Measurements from ENCODE around the gene NUP62.
"Not testable (repeated sequence)": the region's sequence is repeated elsewhere in the genome, so short reads cannot be mapped to it uniquely, and the experiment has no call there.

NUP62 gene

DNA sequence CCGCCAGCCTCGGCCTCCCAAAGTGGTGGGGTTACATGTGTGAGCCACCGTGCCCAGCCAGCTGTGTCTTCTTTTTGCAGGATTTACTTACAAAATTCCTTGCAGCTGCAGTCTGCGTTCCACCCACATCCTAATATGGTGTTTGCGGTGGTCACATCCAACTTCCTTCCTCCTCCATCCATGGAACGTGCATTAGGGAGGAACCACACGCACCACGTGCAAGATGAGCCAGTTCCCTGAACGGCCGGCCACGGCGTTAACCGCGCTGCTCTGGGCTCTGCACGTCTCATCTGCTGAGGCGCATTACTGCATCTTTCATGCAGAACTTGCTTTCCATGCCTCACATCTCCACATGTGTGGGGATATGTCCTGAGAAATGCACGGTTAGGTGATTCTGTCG lies 44.7 kb upstream of the NUP62 start:
- TF ChIP-seq, protein P1, sequence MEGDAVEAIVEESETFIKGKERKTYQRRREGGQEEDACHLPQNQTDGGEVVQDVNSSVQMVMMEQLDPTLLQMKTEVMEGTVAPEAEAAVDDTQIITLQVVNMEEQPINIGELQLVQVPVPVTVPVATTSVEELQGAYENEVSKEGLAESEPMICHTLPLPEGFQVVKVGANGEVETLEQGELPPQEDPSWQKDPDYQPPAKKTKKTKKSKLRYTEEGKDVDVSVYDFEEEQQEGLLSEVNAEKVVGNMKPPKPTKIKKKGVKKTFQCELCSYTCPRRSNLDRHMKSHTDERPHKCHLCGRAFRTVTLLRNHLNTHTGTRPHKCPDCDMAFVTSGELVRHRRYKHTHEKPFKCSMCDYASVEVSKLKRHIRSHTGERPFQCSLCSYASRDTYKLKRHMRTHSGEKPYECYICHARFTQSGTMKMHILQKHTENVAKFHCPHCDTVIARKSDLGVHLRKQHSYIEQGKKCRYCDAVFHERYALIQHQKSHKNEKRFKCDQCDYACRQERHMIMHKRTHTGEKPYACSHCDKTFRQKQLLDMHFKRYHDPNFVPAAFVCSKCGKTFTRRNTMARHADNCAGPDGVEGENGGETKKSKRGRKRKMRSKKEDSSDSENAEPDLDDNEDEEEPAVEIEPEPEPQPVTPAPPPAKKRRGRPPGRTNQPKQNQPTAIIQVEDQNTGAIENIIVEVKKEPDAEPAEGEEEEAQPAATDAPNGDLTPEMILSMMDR (IDR thresholded peaks at IDR 0.05; ENCODE audit: low read depth, low read length), result no peak
- in situ Hi-C loops (cut with HindIII; ENCODE audit: low sequenced_read_pairs), result no loop called here
- DNase-seq (ENCODE audit: low read depth, low spot score), result no peak
- no peak overlapping the region for H3K4me3 ChIP-seq (ENCODE audit: low read depth, low read length)

DNA sequence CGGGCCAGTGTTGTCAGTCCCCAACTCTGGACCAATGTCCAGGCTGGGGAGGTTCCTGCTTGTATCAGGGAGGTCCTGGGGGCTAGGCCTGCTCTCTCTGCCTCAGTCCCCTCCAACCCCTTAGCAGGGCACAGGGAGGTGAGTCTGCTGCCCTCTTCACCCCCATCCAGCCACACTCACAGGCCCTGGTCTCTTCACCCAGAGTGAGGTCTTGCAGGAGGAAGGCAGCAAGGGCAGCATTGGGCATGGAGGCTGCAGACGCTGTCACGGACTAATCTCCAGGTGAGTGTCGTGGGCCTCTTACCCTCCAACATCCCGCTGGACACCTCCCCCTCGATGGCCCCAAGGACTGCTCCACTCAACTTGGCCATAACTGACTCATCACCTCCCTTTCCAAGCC lies 43.5 kb upstream of the NUP62 start:
- in situ Hi-C loops (cut with HindIII; ENCODE audit: low sequenced_read_pairs), result no loop called here
- TF ChIP-seq, protein P1 (IDR thresholded peaks at IDR 0.05; ENCODE audit: low read depth, low read length), result no peak
- DNase-seq (ENCODE audit: low read depth, low spot score), result no peak
- H3K4me3 ChIP-seq (ENCODE audit: low read depth, low read length), result no peak overlapping the region

- in situ Hi-C loops (cut with HindIII; ENCODE audit: low sequenced_read_pairs), result no loop called here
- no peak for DNase-seq (ENCODE audit: low read depth, low spot score)
- no peak overlapping the region for H3K4me3 ChIP-seq (ENCODE audit: low read depth, low read length)
- TF ChIP-seq, protein P1 (IDR thresholded peaks at IDR 0.05; ENCODE audit: low read depth, low read length), result no peak
Measured at GRCh38 chr19:49971991-49972411, 42.7 kb upstream of the NUP62 start.

DNA sequence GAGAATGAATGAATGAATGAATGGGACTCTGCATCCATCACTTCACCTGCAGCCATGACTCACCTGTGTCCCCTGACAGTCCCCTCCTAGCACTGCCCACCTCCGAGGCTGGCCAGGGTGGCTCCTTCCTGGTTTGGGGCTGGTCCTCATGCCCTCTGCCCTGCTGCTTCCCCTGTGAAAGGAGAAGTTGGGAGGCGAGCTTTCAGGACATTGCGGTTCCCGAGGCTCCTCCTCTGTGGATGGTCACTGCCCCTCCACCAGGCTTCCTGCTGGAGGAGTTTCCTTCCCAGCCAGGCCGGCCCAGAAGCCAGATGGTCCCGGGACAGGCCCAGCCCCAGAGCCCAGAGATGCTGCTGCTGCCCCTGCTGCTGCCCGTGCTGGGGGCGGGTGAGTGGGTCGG lies 40.1 kb upstream of the NUP62 start:
- H3K4me3 ChIP-seq (ENCODE audit: low read depth, low read length); in situ Hi-C loops (cut with HindIII; ENCODE audit: low sequenced_read_pairs); DNase-seq (ENCODE audit: low read depth, low spot score): not testable (repeated sequence)

GRCh38 chr19:49968279-49968922 lies 39.1 kb upstream of the NUP62 start:
- DNase-seq (ENCODE audit: low read depth, low spot score), result no peak
- TF ChIP-seq, protein P1 (IDR thresholded peaks at IDR 0.05; ENCODE audit: low read depth, low read length), result no peak
- no peak overlapping the region for H3K4me3 ChIP-seq (ENCODE audit: low read depth, low read length)
- in situ Hi-C loops (cut with HindIII; ENCODE audit: low sequenced_read_pairs), result no loop called here

DNA sequence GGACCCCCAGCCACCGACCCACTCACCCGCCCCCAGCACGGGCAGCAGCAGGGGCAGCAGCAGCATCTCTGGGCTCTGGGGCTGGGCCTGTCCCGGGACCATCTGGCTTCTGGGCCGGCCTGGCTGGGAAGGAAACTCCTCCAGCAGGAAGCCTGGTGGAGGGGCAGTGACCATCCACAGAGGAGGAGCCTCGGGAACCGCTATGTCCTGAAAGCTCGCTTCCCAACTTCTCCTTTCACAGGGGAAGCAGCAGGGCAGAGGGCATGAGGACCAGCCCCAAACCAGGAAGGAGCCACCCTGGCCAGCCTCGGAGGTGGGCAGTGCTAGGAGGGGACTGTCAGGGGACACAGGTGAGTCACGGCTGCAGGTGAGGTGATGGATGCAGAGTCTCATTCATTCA lies 31.7 kb upstream of the NUP62 start, which contains the start of gene SIGLEC11:
SIGLEC11 (minus strand) TSS at position 193 of the 400 bp plus-strand sequence; CDS start at position 102, 91 bp downstream.
- DNase-seq (ENCODE audit: low read depth, low spot score); H3K4me3 ChIP-seq (ENCODE audit: low read depth, low read length); in situ Hi-C loops (cut with HindIII; ENCODE audit: low sequenced_read_pairs): not testable (repeated sequence)

- in situ Hi-C loops (cut with HindIII; ENCODE audit: low sequenced_read_pairs), result not testable (repeated sequence)
Measured at GRCh38 chr19:49959892-49960291, 30.6 kb upstream of the NUP62 start.

GRCh38 chr19:49958596-49958995 lies 29.3 kb upstream of the NUP62 start:
- H3K4me3 ChIP-seq (ENCODE audit: low read depth, low read length); DNase-seq (ENCODE audit: low read depth, low spot score); in situ Hi-C loops (cut with HindIII; ENCODE audit: low sequenced_read_pairs): not testable (repeated sequence)

More at GRCh38 chr19:49959892-49960291, 30.6 kb upstream of the NUP62 start:
- not testable (repeated sequence) for DNase-seq (ENCODE audit: low read depth, low spot score); H3K4me3 ChIP-seq (ENCODE audit: low read depth, low read length)

- DNase-seq (ENCODE audit: low read depth, low spot score); in situ Hi-C loops (cut with HindIII; ENCODE audit: low sequenced_read_pairs): not testable (repeated sequence)
Measured at GRCh38 chr19:49958144-49958543, 28.8 kb upstream of the NUP62 start.

More at GRCh38 chr19:49958144-49958543, 28.8 kb upstream of the NUP62 start:
- H3K4me3 ChIP-seq (ENCODE audit: low read depth, low read length), result not testable (repeated sequence)

All from astrocyte of the spinal cord (primary cell).